ENCODE measurements around the gene AP1B1. TPM values are rescaled to one million over a fixed set of nuclear protein-coding genes. Genes with fewer than 3 reads are reported as not detected.

Gene AP1B1
- total RNA-seq, 1 experiment from 2014 or later, result 77.9 TPM

GRCh38 chr22:29301716-29302401 lies 86.5 kb downstream of the AP1B1 start:
- H3K9me3 Mint-ChIP-seq, result no peaks in the 10 kb centered on the region
- H3K27ac Mint-ChIP-seq, result peak overlapping the region; percentile 84
- no peak for TF ChIP-seq ERG (CRISPR knock-in tag; IDR thresholded peaks at IDR 0.05)
- TF ChIP-seq EMX1 (CRISPR knock-in tag; IDR thresholded peaks at IDR 0.05), result peak; percentile 71; the same call in 1 of the 2 replicates
- H3K4me3 Mint-ChIP-seq, result no peak overlapping the region
- CTCF ChIA-PET, result interaction anchor here (0.6 to 4.5 kb wide), 5 partner anchors 9 to 56 kb away, joined by 3 to 52 read pairs (median 4); no protein-coding TSS in a partner anchor
- peaks cover 34% of the 10 kb centered on the region for H3K36me3 Mint-ChIP-seq
- ATAC-seq (no peak), DNase-seq (ENCODE audit: low spot score) (no peak)
- peaks cover 12% of the 10 kb centered on the region for H3K4me1 Mint-ChIP-seq
- H3K27me3 Mint-ChIP-seq (ENCODE audit: low read depth), result peaks cover 4% of the 10 kb centered on the region; the same call in 1 of the 2 replicates
- POLR2A ChIA-PET, result interaction anchor here (0.9 kb wide), 1 partner anchor 14 kb away, joined by 3 read pairs; the partner anchor contains the start of gene RASL10A

- Mint-ChIP-seq H3K27me3 (ENCODE audit: low read depth) (peaks cover 4% of the 10 kb centered on the region; the same call in 1 of the 2 replicates), H3K9me3 (no peaks in the 10 kb centered on the region), H3K4me1 (peaks cover 11% of the 10 kb centered on the region), H3K27ac (peak overlapping the region; percentile 10), H3K36me3 (peaks cover 42% of the 10 kb centered on the region), H3K4me3 (no peak overlapping the region)
- DNase-seq (ENCODE audit: low spot score), result no peak
- CTCF ChIA-PET, result interaction anchor here (0.6 to 4.5 kb wide), 4 partner anchors 8 to 55 kb away, joined by 4 to 52 read pairs (median 6); no protein-coding TSS in a partner anchor
- TF ChIP-seq IRF2 (CRISPR knock-in tag; IDR thresholded peaks at IDR 0.05; ENCODE audit: borderline replicate concordance, low read depth) (no peak), ZNF263 (CRISPR knock-in tag; IDR thresholded peaks at IDR 0.05; ENCODE audit: low read depth) (no peak), NFATC4 (CRISPR knock-in tag; IDR thresholded peaks at IDR 0.05) (peak; percentile 50; the same call in 1 of the 2 replicates), ZNF138 (CRISPR knock-in tag; conservative IDR thresholded peaks at IDR 0.05) (no peak), ERG (CRISPR knock-in tag; IDR thresholded peaks at IDR 0.05) (peak; percentile 17; the same call in 1 of the 2 replicates), CBFB (CRISPR knock-in tag; IDR thresholded peaks at IDR 0.05; ENCODE audit: low read depth) (no peak)
- TF ChIP-seq, protein P1, sequence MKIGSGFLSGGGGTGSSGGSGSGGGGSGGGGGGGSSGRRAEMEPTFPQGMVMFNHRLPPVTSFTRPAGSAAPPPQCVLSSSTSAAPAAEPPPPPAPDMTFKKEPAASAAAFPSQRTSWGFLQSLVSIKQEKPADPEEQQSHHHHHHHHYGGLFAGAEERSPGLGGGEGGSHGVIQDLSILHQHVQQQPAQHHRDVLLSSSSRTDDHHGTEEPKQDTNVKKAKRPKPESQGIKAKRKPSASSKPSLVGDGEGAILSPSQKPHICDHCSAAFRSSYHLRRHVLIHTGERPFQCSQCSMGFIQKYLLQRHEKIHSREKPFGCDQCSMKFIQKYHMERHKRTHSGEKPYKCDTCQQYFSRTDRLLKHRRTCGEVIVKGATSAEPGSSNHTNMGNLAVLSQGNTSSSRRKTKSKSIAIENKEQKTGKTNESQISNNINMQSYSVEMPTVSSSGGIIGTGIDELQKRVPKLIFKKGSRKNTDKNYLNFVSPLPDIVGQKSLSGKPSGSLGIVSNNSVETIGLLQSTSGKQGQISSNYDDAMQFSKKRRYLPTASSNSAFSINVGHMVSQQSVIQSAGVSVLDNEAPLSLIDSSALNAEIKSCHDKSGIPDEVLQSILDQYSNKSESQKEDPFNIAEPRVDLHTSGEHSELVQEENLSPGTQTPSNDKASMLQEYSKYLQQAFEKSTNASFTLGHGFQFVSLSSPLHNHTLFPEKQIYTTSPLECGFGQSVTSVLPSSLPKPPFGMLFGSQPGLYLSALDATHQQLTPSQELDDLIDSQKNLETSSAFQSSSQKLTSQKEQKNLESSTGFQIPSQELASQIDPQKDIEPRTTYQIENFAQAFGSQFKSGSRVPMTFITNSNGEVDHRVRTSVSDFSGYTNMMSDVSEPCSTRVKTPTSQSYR (CRISPR knock-in tag; IDR thresholded peaks at IDR 0.05), result no peak
- TF ChIP-seq, protein P2, sequence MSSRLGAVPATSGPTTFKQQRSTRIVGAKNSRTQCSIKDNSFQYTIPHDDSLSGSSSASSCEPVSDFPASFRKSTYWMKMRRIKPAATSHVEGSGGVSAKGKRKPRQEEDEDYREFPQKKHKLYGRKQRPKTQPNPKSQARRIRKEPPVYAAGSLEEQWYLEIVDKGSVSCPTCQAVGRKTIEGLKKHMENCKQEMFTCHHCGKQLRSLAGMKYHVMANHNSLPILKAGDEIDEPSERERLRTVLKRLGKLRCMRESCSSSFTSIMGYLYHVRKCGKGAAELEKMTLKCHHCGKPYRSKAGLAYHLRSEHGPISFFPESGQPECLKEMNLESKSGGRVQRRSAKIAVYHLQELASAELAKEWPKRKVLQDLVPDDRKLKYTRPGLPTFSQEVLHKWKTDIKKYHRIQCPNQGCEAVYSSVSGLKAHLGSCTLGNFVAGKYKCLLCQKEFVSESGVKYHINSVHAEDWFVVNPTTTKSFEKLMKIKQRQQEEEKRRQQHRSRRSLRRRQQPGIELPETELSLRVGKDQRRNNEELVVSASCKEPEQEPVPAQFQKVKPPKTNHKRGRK (CRISPR knock-in tag; IDR thresholded peaks at IDR 0.05; ENCODE audit: borderline replicate concordance), result no peak
- POLR2A ChIA-PET, result interaction anchor here (0.9 kb wide), 1 partner anchor 14 kb away, joined by 3 read pairs; the partner anchor contains the start of gene RASL10A
- ATAC-seq, result peak; percentile 3; the same call in 1 of the 2 replicates
These were observed 87.4 kb downstream of the AP1B1 start for GRCh38 chr22:29300807-29301601.

GRCh38 chr22:29300467-29300806 lies 87.9 kb downstream of the AP1B1 start:
- POLR2A ChIA-PET, result no interaction called here

More at GRCh38 chr22:29300467-29300806, 87.9 kb downstream of the AP1B1 start:
- Mint-ChIP-seq H3K4me3 (no peak overlapping the region), H3K27me3 (ENCODE audit: low read depth) (no peaks in the 10 kb centered on the region), H3K9me3 (no peaks in the 10 kb centered on the region), H3K4me1 (peaks cover 9% of the 10 kb centered on the region; the same call in 1 of the 2 replicates), H3K36me3 (peaks cover 47% of the 10 kb centered on the region), H3K27ac (no peak overlapping the region)
- no peak for ATAC-seq
- CTCF ChIA-PET, result interaction anchor here (1.7 to 4.5 kb wide), 2 partner anchors 13 to 41 kb away, joined by 4 to 52 read pairs; no protein-coding TSS in a partner anchor
- TF ChIP-seq MAX (CRISPR knock-in tag; IDR thresholded peaks at IDR 0.05) (no peak), ZNF416 (CRISPR knock-in tag; IDR thresholded peaks at IDR 0.05) (0 out of 2 replicates have a peak, but pooled peaks have one; percentile 35)
- no peak for DNase-seq (ENCODE audit: low spot score)
